ENCODE measurements around the gene LRG1.

The LRG1 gene

GRCh38 chr19:4491446-4491845 is 48.4 kb downstream of the LRG1 start:
- no peak for DNase-seq

DNA sequence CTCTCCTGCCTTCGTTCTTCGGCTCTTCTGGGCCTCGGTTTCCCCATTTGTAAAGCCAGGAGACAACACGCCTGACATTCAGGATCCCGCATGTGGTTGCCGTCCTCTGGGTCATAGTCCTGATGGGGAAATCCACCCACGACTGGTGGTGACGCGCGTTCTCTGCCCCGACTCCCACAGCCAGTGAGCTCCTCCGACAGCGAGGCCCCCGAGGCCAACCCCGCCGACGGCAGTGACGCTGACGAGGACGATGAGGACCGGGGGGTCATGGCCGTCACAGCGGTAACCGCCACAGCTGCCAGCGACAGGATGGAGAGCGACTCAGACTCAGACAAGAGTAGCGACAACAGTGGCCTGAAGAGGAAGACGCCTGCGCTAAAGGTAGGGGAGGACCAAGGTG is 51.3 kb downstream of the LRG1 start:
- no peak for DNase-seq

- no peak for DNase-seq
Observed at GRCh38 chr19:4487572-4487971, 52.3 kb downstream of the LRG1 start.
